Hindlimb muscle (tissue), 1 donor: ENCODE measurements around the gene CDCA8. TPM values are rescaled to one million over a fixed set of nuclear protein-coding genes. Genes with fewer than 3 reads are reported as not detected.
"Not testable (repeated sequence)": the region's sequence is repeated elsewhere in the genome, so short reads cannot be mapped to it uniquely, and the experiment has no call there.

Experiments used
- DNase-seq: peaks from one replicate; pipeline ENCODE4 v3.0.0-alpha.2; 2013
- polyA plus RNA-seq: library from polyadenylated mRNA; unstranded; fragments of 120-200 nt; gene quantifications from one replicate; pipeline ENCODE4 v1.2.1, GENCODE V29; 2013; ENCODE audit not compliant: insufficient read length

CDCA8 gene
- polyA plus RNA-seq, 1 donor = 7.1 TPM

DNA sequence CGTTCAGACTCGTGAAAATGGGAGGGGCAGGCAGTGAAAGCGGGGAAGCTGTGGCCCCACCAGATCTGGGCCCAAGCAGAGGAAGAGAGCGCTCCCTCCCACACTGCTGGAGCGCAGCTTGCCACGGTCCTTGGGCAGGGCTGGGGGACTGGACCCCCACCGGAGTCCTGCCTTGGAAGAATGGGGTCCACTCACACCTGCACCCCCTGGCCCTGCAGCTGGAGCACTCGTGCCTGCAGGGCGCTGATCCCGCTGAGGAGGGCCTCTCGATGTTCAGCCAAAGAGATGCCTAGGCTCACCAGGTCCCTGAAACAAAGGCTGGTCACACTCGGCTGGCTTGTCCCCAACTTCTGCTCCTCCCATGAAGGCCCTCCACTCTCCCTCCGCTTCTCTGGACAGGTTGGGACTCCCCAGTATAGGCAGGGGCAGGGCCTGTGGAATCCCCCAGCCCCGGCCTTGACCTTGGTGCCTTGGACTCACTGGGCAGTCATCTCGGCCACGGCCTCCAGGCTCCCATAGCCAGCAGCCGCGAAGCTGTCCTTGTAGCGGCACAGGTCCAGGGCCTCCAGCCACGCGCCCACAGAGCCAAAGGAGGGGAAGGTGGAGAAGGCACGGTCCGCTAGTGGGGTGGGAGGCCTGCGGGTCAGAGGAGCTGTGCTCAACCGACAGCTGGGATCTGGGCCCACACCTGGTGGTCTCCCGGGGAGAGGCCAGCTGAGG, 26.0 kb downstream of the CDCA8 start:
- DNase-seq = no peak

DNA sequence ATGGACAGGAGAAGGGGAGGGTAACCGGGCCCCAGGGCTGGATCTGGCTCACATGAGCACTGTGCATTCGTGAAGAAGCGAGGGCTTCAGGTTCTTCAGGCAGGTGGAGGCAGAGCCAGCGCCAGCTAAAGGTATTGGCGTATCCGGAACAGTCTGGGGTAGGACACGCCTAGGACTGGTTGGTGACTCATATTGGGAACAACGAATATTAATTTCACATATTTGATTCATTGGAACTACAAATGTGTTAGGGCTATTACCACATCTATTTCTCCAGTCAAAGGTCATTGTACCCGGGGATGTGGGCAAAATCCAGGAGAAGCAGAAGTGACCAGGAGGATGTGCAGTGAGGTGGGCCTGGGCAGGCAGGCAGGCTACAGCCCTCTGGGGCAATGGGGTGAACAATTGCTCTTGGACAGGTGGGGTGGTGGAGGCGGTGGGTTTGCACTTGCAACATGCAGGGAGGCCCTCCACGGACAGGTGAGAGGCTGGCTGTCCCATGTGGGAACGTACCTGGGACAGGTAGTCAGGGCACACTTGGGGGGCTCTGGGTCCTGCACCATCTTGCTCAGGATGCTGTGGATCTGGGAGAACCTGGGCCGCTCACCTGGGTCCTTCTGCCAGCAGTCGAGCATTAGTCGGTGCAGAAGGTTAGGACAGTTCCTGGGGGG, 26.7 kb downstream of the CDCA8 start:
- DNase-seq = no peak

DNA sequence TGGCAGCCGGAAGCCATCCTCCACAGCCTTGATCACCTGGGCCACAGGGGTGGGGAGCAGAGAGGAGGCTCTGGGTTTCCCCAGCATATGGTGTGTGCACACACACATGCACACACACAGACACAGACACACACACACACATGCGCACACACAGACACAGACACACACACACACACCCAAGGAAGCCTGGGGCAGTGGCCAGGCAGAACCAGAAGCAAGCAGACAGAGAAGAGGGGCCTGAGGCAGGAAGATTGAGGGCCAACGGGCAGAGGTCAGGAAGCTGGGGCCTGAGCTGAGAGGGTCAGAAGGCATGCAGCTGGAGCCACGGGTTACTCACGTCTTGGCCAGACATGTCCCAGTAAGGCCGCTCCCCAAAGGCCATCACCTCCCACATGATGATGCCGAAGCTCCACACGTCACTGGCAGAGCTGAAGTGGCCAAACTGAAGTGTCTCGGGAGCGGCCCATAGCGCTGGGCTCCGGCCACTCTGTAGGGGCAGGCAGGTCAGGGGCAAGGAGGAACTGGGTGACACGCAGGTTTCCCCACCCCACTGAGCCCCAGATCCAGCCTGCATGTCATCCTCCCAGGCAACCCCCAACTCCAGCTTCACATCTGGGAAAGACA, 27.4 kb downstream of the CDCA8 start:
- no peak for DNase-seq

DNA sequence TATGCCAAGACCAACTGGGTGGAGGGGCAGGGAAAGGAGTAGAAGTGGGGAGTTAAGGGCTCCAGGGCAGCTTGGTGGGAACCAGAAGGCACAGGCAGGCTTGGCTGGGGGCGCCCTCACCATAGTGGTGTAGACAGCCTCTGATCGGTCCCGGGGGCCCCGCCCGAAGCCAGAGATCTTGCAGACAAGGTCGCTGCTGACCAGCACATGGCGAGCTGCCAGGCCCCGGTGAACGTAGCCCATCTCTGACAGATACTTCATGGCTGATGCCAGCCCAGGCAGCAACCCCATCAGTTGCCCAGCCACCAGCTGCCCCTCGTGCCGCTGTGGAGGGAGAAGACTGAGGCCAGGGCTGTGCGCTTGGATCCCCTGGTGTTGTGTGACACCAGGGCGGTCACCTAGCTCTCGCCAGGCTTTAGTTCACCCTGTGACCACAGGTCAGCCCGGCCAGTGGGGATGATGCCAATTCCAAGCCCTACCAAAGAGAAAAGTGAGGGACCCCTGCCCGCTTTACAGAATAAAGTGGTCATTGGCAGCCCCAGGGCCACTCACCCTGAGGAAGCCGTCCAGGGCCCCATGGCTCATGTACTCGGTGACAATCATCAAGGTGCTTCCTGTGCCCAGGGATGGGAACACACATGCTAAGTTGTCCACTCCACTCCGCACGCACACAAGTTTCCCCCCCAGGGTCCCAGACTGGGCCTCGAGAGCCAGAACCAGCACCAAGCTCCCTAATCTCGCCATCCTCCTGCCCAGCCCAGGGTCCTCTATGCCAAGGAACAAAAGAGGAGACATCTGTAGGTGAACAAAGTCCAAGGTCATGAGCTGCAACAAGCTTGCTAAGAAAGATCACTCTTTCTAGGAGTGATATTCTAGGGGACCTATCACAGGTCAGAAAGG, 28.2 kb downstream of the CDCA8 start:
- no peak for DNase-seq

DNA sequence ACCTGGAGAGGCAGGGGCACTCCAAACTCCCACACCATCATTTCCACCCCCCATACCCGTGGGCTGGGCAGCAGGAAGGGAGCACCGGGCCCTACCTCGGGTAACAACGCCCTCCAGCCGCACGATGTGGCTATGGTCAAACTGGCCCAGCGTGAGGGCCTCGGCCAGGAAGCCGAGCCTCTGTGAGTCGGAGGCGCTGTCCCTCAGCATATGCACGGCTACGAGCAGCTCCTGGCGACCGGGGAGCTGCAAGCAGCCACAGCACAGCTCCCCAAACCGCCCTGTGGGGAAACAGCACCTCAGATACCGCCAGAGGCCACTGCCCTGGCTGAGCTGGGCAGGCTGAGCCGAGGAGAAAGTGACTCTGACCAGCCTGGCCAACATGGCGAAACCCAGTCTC, 29.2 kb downstream of the CDCA8 start:
- DNase-seq = no peak

DNA sequence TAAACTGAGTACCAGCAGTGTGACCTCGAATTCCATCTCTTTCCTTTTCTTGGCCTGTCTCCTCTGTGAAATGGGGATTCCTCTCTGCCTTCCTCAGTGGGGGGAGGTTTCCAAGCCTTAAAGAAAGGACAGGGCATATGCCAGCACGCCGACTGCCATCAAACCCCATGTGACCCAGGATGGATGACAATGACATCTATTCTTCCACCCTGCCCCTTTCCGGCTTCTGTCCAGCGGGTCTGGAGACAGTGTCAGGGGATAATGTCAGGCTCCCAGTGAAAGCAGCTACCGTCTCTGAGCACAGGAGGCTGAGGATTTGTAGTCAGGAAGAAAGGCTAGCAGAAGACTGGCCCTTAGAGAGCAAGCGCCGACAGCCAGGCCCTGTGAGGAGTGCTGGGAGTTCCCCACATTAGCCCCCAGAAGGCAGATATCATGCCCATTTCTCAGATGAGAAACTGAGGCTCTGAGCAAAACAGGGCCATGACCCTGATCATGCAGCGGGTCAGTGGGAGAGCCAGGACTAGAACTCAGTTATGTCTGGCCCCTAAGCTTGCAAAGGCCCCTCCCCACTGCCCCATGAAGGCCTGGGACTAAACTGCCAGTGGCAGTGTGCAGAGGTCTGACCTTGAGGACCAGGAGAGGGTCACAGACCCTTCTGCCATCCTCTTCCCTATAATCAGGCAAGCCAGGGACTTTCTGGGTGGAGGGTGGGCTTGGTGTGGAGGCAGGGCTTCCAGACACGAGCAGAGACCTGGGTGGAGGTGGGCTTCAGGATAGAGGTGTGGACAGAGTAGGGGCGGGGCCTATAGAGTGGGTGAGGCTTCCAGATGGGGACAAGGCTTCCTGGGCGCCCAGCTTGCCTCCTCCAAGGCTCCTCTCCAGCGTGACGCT, 30.1 kb downstream of the CDCA8 start:
- no peak for DNase-seq

DNA sequence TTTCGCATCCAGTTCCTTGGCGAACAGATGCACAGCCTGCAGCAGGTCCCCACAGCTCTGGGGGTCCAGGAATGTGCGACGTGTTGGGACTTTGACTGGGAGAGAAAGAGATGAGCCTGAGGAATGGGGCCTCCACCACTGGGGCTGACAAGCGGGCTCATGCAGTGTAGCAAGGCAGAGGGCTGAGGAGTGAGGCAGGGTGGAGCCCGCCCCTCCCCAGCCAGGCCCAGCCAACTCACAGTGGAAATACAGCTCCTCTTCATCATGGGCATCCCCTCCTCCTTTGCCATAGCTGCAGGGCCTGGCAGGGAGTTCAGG, 30.7 kb downstream of the CDCA8 start:
- DNase-seq = no peak

DNA sequence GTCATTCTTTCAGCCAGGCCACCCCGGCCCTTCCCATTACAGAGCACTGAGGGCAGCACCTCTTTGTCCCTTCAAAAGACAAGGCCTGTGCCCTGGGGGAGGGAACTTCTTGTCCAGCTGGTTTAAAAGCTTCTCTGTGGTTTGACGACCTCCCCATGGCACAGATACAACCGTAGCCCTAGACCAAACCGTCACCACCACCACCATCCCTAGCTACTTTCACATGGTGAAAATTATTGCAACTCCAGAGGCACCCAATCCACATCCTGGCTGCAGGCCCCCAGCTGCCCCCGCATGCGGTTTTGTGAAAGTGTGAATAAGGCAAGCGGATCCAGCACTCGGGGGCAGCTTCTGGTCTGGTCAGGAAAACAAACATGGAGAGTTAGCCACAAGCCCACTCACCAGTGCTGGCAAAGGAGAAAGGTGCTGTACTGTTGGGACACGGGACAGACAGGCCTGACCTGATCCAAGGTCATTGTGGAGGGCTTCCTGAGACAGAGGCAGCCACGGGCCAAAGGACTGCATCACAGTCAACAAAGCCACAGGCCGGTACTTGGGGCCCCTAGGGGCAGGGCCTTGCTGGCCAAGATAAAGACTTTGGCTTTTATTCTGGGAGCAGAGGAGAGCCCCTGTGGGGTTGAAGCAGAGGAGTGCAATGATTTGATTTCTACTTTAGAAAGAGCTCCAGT, 31.2 kb downstream of the CDCA8 start:
- no peak for DNase-seq

DNA sequence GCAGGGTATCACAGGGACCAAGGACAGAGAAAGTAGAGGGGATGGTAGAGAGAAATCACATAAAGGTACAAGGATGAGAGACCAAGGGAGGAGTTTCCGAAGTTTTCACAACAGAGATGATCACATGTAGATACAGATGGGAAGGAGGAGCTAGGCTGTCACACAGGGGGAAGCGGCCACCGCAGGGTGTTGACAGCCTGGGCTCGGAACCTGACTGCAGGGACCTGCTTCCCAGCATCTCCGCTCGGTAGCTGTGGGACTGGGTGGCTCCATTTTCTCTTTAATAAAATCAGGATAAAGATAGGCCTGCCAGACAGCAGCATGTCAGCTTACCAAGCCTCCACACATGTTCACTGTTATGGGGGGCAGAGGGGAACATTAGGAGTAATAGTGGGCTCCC, 32.3 kb downstream of the CDCA8 start:
- no peak for DNase-seq

DNA sequence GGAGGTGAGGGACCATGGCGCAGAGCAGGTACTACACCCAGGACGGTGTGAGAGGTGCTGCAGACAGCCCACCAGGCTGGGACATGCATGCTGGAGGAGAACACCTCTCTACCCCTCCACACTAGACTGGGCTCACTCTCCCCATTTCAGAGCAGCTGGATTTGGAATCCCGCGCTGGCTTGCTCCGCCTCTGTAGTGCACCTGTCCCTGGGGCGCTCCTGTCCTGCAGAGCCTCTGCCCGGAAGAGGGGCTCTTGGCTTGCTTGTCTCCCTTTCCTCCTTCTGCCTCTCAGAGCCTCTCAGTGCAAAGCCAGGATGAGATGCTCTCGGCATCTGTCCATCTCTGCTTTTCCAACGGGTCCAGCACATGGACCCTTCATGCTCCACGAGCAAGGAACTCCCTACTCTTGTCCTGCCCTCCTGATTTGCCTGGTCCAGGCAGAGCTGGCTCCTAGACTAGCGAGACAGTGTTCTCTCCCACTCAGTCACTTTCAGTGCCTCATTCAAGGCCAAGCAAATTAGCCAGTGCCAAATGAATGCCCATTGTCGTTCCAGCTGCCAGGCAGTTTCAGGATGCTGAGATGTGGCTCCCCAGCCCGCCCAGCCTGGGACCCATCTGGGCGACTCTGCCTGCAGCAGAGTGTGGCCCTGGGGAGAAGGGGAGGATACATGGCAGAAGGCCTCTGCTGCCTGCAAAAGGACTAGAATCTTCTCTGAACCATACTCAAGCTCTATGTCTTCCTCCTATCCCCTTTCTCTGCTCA, 33.7 kb downstream of the CDCA8 start:
- DNase-seq = no peak

DNA sequence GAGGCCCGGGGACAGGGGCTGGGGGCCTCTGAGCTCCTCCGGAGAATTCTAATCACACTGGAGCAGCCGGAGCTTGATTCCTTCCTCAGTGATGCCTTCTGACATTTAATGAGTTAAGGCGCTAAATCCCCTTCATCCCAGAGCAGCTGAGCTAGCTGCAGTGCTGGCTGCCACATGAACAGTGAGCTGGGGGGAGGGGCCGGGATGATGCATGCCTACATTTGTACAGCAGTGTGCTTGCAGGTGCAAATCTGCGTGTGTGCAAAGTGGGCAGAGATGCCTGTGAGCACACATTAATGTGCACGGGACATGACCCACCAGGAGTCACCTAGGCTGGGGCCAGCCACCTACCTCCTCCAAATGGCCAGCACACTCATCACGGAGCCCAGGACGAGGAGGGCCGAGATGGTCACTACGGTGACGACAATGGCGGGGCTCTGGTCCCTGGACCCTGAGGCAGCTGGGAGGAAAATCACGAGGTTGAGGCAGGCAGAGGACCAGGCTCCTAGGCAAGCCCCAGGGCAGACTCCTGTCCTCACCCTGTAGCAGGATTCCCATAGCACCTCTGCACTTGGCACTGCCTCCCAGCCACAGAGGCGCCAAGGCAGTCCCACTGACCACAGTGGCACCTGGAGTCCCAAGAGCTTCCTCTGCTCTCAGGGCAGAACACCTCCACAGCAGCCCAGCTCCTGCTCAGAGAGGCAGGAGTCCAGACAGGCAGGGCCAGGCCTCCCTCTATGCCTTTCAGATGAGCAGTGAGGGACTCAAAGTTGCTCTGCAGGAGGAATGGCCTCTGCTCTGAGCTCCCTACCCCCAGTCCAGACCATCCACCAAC, 34.7 kb downstream of the CDCA8 start:
- no peak for DNase-seq

DNA sequence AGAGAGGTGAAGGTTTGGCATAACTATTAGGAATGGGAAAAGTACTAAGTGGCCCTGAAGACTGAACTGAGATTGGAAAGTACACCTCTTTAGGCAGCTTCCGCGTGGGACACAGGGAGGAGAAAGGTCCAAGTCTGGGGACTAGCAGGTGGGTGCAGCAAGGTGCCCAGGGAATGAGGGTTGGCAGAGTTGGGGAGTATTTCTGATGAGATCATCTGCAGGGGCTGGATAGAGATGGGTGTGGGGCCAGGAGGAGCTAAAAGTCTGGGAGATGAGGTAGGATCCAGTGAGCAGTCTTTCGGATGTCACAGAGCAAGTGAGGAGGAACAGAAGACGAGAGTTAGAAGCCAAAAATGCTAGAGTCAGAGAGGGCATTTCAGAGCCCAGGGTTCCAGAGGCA, 36.1 kb downstream of the CDCA8 start:
- no peak for DNase-seq

DNA sequence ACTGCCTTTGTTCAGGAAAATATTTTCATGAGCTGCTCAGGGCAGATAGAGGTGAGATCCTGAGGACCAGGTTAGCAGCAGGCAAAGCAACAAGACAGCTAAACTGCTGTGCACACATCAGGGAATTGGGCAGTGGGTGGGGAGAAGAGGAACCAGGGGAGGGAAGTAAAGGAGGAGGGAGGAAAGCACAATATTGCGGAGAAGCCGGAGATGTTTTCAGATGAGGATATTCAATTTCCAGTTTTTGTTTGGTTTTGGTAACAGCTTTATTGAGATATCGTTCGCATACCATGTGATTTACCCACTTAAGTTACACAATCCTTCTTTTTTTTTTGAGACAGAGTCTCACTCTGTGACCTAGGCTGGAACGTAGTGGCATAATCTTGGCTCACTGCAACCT, 38.1 kb downstream of the CDCA8 start:
- no peak for DNase-seq

DNA sequence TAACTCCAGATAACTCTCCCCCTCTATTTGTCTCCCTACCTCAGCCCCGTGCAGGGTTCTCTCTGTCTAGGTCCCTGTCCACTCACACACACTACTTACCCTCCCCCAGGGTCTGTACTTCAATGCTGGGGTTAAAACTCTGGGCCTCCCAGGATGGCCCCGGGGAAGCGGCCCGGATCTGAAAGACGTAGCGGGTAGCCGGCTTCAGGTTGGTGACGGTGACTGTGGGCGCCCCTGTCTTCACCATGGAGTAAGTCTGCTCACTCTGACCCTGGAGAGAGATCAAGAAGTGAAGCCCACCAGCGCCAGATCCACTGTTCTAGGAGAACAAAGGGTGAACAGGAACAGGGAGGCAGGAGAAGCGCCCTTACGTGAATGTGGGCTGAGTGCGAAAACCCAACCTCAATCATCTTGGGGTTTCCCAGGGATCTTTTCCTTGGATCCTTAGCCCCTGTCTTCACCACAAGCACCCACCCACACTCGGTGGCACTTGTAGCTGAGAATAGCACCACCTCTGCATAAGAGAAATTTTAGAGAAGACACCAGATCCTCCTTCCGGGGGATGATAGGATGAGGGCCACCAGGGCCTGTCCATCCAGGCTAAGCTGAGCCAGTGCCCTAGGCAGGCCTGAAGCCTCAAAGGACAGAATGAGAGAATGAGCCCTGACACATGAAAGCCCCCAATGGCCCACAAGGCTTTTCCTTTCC, 39.1 kb downstream of the CDCA8 start:
- DNase-seq = no peak

DNA sequence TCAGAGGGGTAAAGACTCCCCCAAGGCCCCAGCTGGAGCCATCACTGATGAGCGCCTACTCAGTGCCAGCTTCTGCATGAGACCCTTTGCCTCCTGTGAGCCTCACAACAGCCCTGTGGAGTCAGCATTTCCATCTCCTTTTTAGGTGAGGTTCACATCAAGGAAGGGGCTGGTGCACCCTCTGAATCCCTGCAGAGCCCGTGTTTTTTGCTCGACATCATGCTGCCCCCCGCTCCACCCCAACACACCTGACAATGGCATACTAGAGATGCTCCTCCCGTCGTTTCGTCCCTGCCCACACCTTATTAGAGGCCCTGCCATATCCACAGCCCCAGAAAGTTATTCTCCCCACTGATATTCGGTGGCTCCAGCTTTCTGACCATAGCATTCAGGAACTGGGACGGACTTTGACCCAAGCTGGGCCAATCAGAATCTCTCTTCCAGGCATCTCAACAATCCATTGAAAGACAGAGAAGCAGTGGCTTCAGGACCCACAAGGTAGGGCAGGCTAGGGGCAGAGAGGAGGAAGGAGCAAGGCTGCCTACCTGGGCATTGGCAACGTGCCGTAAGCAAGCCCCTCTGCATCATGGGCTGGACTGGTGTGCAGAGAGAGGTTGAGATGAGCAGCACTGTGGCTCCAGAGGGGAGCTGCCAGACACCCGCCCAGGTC, 39.9 kb downstream of the CDCA8 start:
- DNase-seq = no peak

DNA sequence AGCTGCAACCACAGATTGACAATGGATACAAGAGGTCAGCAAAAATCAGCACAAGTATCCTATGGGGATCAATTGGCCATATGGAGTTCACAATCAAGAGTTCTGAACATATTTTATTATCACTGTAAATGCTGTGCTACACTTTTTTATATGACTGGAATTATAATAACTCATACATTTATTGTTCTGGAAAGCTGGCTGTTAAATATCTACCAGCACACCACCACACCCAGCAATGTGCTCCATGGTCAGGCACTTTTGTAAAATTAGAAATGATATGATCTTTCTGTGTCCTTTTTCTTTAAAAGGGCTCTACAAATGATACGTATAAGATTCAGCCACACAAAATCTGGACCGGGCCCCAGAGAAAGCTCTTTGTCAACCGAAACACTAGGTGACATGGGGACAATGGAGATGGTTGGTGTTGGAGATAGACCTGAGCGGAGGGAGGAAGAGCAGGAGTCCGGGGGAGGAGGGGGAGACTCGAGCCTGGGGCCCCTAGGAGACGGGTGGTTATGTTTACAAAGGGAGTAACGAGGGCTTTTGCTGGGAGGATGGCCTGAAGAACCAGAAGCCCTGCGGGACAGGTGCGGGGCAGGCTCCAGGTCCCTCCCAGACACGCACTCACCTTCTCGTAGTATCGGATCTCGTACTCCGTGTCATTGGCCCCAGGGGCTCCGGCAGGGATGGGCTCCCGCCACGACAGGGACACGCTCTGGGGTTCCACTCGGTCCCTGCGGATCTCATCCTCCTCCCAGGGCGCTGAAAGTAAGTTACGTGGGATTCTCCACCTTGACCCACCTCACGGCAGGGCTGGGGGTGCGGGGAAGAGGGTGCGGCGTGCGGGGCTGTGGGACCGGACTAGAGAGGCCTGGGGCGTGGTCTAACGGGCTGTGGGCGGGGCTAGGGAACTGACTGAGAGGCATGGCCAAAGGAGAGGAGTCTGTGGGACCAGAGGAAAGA, 42.6 kb downstream of the CDCA8 start:
- no peak for DNase-seq

DNA sequence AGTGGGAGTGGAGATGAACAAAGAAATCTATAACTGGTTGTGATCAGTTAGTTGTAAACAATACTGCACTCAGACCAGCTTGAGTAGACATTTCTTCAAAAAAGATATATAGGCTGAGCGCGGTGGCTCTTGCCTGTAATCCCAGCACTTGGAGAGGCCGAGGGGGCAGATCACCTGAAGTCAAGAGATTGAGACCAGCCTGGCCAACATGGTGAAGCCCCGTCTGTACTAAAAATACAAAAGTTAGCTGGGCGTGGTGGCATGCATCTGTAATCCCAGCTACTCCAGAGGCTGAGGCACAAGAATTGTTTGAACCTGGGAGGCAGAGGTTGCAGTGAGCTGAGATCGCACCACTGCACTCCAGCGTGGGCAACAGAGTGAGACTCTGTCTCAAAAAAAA, 45.7 kb downstream of the CDCA8 start:
- DNase-seq = not testable (repeated sequence)
